H9 (cell line): Measurements from ENCODE around the gene SLCO3A1. TPM values are rescaled to one million over a fixed set of nuclear protein-coding genes. Genes with fewer than 3 reads are reported as not detected.

Experiments
- DNase-seq: peaks from one replicate; pipeline ENCODE4 v3.0.0-alpha.2; 2017
- H2AFZ ChIP-seq: one replicate; pipeline ENCODE4 v1.6.1; 2013; ENCODE audit warnings: mild to moderate bottlenecking, low read length, control low read depth, moderate library complexity
- H2AK5ac ChIP-seq: 2 replicates; pipeline ENCODE4 v1.6.1; 2013; ENCODE audit warnings: low read length, control low read depth, mixed read lengths; ENCODE audit not compliant: insufficient read length
- H2BK120ac ChIP-seq: one replicate; pipeline ENCODE4 v1.6.1; 2013; ENCODE audit warnings: low read depth, mild to moderate bottlenecking, low read length, control low read depth, inconsistent platforms; ENCODE audit not compliant: poor library complexity, severe bottlenecking
- H2BK12ac ChIP-seq: 2 replicates; pipeline ENCODE4 v1.6.1; 2013; ENCODE audit warnings: low read length, control low read depth, mixed read lengths, low read depth; ENCODE audit not compliant: insufficient read length
- H2BK15ac ChIP-seq: 2 replicates; pipeline ENCODE4 v1.6.1; 2013; ENCODE audit warnings: low read depth, low read length, control low read depth
- H2BK20ac ChIP-seq: one replicate; pipeline ENCODE4 v1.6.1; 2013; ENCODE audit warnings: low read depth, mild to moderate bottlenecking, low read length, control low read depth, inconsistent platforms; ENCODE audit not compliant: poor library complexity, severe bottlenecking
- H2BK5ac ChIP-seq: 2 replicates; pipeline ENCODE4 v1.6.1; 2013; ENCODE audit warnings: low read length, control low read depth, mixed read lengths; ENCODE audit not compliant: insufficient read length
- H3K14ac ChIP-seq: 2 replicates; pipeline ENCODE4 v1.6.1; 2013; ENCODE audit warnings: low read length, control low read depth; ENCODE audit not compliant: insufficient read depth
- H3K18ac ChIP-seq: 2 replicates; pipeline ENCODE4 v1.6.1; 2013; ENCODE audit warnings: low read depth, mild to moderate bottlenecking, mixed read lengths, low read length, control low read depth; ENCODE audit not compliant: insufficient read length
- H3K23ac ChIP-seq: 2 replicates; pipeline ENCODE4 v1.6.1; 2013; ENCODE audit warnings: low read length, control low read depth, mixed read lengths, low read depth; ENCODE audit not compliant: insufficient read length
- H3K23me2 ChIP-seq: 2 replicates; pipeline ENCODE4 v1.6.1; 2013; ENCODE audit warnings: low read depth, mild to moderate bottlenecking, mixed read lengths, low read length, control low read depth; ENCODE audit not compliant: insufficient read length, poor library complexity, severe bottlenecking
- H3K27ac ChIP-seq: 2 replicates; pipeline ENCODE4 v1.5.1; 2013; ENCODE audit warnings: low read length, control low read depth, mixed read lengths, low read depth; ENCODE audit not compliant: insufficient read length
- H3K27me3 ChIP-seq: 2 replicates; pipeline ENCODE4 v1.6.1; 2013; ENCODE audit warnings: low read length, control low read depth, inconsistent platforms; ENCODE audit not compliant: insufficient read depth
- H3K4ac ChIP-seq: 2 replicates; pipeline ENCODE4 v1.6.1; 2013; ENCODE audit warnings: low read depth, mild to moderate bottlenecking, control low read depth, inconsistent platforms, low read length, moderate library complexity
- H3K4me1 ChIP-seq: 2 replicates; pipeline ENCODE4 v1.6.1; 2013; ENCODE audit warnings: low read length, control low read depth, inconsistent platforms; ENCODE audit not compliant: insufficient read depth
- H3K4me2 ChIP-seq: 2 replicates; pipeline ENCODE4 v1.6.1; 2013; ENCODE audit warnings: low read length, control low read depth, mixed read lengths; ENCODE audit not compliant: insufficient read length, insufficient read depth
- H3K56ac ChIP-seq: 2 replicates; pipeline ENCODE4 v1.6.1; 2013; ENCODE audit warnings: low read depth, mild to moderate bottlenecking, mixed read lengths, low read length, control low read depth; ENCODE audit not compliant: insufficient read length
- H3K79me1 ChIP-seq: 2 replicates; pipeline ENCODE4 v1.6.1; 2013; ENCODE audit warnings: low read depth, mild to moderate bottlenecking, moderate library complexity, low read length, control low read depth, inconsistent platforms; ENCODE audit not compliant: insufficient read depth, poor library complexity, severe bottlenecking
- H3K79me2 ChIP-seq: 2 replicates; pipeline ENCODE4 v1.6.1; 2013; ENCODE audit warnings: low read length, control low read depth, inconsistent platforms; ENCODE audit not compliant: insufficient read depth
- H3K9ac ChIP-seq: 2 replicates; pipeline ENCODE4 v1.6.1; 2013; ENCODE audit warnings: low read length, control low read depth, mixed read lengths; ENCODE audit not compliant: insufficient read length; ENCODE audit errors: extremely low read depth
- H3K9me3 ChIP-seq: one replicate; pipeline ENCODE4 v1.6.1; 2013; ENCODE audit warnings: low read depth, low read length, inconsistent platforms; ENCODE audit not compliant: control insufficient read depth
- H3T11ph ChIP-seq: one replicate; pipeline ENCODE4 v1.6.1; 2013; ENCODE audit warnings: mild to moderate bottlenecking, low read length, control low read depth, inconsistent platforms
- H4K20me1 ChIP-seq: one replicate; pipeline ENCODE4 v1.6.1; 2013; ENCODE audit not compliant: control insufficient read depth, insufficient read length, insufficient read depth
- H4K5ac ChIP-seq: 2 replicates; pipeline ENCODE4 v1.6.1; 2013; ENCODE audit warnings: low read depth, mild to moderate bottlenecking, mixed read lengths, low read length, control low read depth; ENCODE audit not compliant: insufficient read length
- H4K8ac ChIP-seq: replicated peaks from 2 replicates; pipeline ENCODE4 v1.6.1; 2013; ENCODE audit warnings: low read length, control low read depth, mixed read lengths, low read depth; ENCODE audit not compliant: insufficient read length
- H4K91ac ChIP-seq: 2 replicates; pipeline ENCODE4 v1.6.1; 2013; ENCODE audit warnings: low read depth, mild to moderate bottlenecking, moderate library complexity, mixed read lengths, low read length, control low read depth; ENCODE audit not compliant: insufficient read length
- H3K27ac Mint-ChIP-seq, 3 experiments: 2 replicates in 2 of 3; 3 replicates in 1 of 3; pipeline ENCODE4 v1.8.0; 2020 to 2021; ENCODE audit warnings: mixed read lengths in 3 of 3, mild to moderate bottlenecking in 1 of 3, moderate library complexity in 1 of 3
- H3K27me3 Mint-ChIP-seq: 2 replicates; pipeline ENCODE4 v1.8.0; 2021; ENCODE audit warnings: low read depth, mild to moderate bottlenecking, moderate library complexity, mixed read lengths
- H3K36me3 Mint-ChIP-seq, 3 experiments: 2 replicates in 2 of 3; 3 replicates in 1 of 3; pipeline ENCODE4 v1.8.0; 2020 to 2021; ENCODE audit warnings: low read depth in 3 of 3, mixed read lengths in 3 of 3; ENCODE audit not compliant: insufficient read depth in 1 of 3
- H3K4me1 Mint-ChIP-seq, 2 experiments: 2 replicates each; pipeline ENCODE4 v1.8.0; 2020; ENCODE audit warnings: mixed read lengths in 2 of 2
- H3K4me3 Mint-ChIP-seq, 2 experiments: 2 replicates in 1 of 2; 3 replicates in 1 of 2; pipeline ENCODE4 v1.8.0; 2020 to 2021; ENCODE audit warnings: mild to moderate bottlenecking in 2 of 2, mixed read lengths in 2 of 2, moderate library complexity in 1 of 2
- H3K9me3 Mint-ChIP-seq, 2 experiments: 2 replicates in 1 of 2; 3 replicates in 1 of 2; pipeline ENCODE4 v1.8.0; 2020; ENCODE audit warnings: mild to moderate bottlenecking in 2 of 2, mixed read lengths in 2 of 2, moderate library complexity in 1 of 2
- CTCF ChIP-seq: fragments of 200-600 bp; sonication (generic); conservative IDR thresholded peaks from 3 replicates; pipeline ENCODE4 v1.8.0; 2021; ENCODE audit warnings: antibody characterized with exemption, mild to moderate bottlenecking
- WGBS: extraction: QIAGEN DNeasy Blood & Tissue Kit; methylation state at CpG from one replicate; pipeline ENCODE4 v1.1.7; 2013; ENCODE audit warnings: missing lambda C conversion rate, low lambda C conversion rate, mixed read lengths; ENCODE audit not compliant: insufficient read length; ENCODE audit errors: extremely low coverage; 5-methylcytosine and 5-hydroxymethylcytosine counted together
- total RNA-seq: library from RNA; stranded (reverse); gene quantifications from 2 replicates; pipeline ENCODE4 v1.2.1, GENCODE V29; 2021

SLCO3A1 gene
- total RNA-seq, 1 experiment from 2014 or later = 9.4 TPM

- no peak for TF ChIP-seq CTCF
- Histone ChIP-seq H3K18ac (no peak overlapping the region), H3K4me2 (no peak overlapping the region), H3K23me2 (no peaks in the 10 kb centered on the region), H3K27ac (no peak overlapping the region), H2AFZ (no peak overlapping the region), H3K4me1 (no peaks in the 10 kb centered on the region), H3K14ac (no peak overlapping the region), H3K56ac (no peak overlapping the region), H3K27me3 (no peaks in the 10 kb centered on the region), H4K91ac (no peak overlapping the region), H4K20me1 (no peaks in the 10 kb centered on the region), H3K79me1 (no peaks in the 10 kb centered on the region), H4K5ac (no peak overlapping the region), H3K79me2 (no peaks in the 10 kb centered on the region), H3K4ac (no peak overlapping the region), H3T11ph (no peak overlapping the region), H4K8ac (no peak overlapping the region), H2BK120ac (no peak overlapping the region), H2BK20ac (no peak overlapping the region), H3K9me3 (no peaks in the 10 kb centered on the region), H2BK12ac (no peak overlapping the region), H2AK5ac (no peak overlapping the region), H2BK15ac (no peak overlapping the region), H2BK5ac (no peak overlapping the region), H3K23ac (no peak overlapping the region), H3K9ac (no peak overlapping the region)
- 0 out of 2 replicates have a peak, but pooled peaks cover 2% of the 10 kb centered on the region for H3K27me3 Mint-ChIP-seq
- H3K36me3 Mint-ChIP-seq = no peaks in the 10 kb centered on the region
- no CpG with 5 or more reads among the region's 6 CpGs for WGBS
- peaks cover 0 to 3% of the 10 kb centered on the region in 2 experiments; a peak in 1 of 5 replicates for H3K9me3 Mint-ChIP-seq
- H3K4me3 Mint-ChIP-seq = no peak overlapping the region
- H3K27ac Mint-ChIP-seq = peak overlapping the region in 1 of 3 experiments; percentile 9; a peak in 2 of 7 replicates
- peaks cover 13 to 15% of the 10 kb centered on the region in 2 experiments for H3K4me1 Mint-ChIP-seq
- DNase-seq = no peak
Observed at GRCh38 chr15:91974321-91974720, 120.8 kb downstream of the SLCO3A1 start.
